ENCODE measurements around the gene HOXA4. TPM values are rescaled to one million over a fixed set of nuclear protein-coding genes. Genes with fewer than 3 reads are reported as not detected.
A peak's percentile ranks its signal among the peaks of the same experiment; 100 is the strongest.

HOXA4 gene
- total RNA-seq, 2 experiments from 2014 or later = 0.25 TPM; not detected in 1

DNA sequence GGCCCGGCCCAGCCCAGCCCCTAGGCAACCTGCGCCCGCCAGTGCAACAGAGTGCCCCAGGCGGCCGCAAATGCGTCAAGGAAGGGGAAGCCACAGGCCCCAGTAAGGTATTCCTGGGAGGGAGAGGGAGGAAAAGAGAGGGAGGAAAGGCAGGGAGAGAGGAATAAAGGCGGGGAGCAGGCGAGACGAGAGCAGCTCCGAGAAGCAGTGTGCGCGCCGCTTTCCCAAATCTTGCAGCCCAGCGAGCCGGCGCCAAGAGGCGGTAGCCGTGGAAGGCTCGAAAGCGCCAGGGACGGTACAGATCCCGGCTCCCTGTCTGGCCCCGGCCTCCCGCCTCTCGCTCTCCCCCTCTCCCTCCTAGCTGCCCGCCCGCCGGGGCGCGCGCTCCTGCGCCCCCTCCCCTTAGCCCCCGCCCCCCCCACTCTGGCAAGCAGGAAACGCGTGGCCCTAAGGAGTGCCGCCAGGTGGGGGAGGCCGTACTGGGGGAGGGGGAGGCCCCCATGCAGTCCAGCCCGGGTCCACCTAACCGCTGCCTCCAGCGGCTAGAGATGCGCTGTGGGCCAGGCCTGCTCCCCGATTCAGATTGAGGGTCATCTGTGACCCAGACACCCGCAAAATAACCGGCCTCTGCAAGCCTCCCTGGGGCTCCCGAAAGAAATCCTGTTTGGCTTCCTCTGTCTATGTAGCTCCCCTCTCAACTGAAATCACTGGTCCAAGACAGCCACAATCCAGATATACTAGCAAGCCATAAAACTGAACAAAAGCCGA, 39.3 kb upstream of the HOXA4 start:
- intact Hi-C loops (cut with micrococcal nuclease) = loop anchor here (5.0 kb wide), 2 partner anchors 32 to 72 kb away; partner anchors contain the start of genes EVX1 and HOXA13
- Mint-ChIP-seq H3K4me3 (no peak overlapping the region), H3K36me3 (ENCODE audit: low read depth) (no peaks in the 10 kb centered on the region), H3K4me1 (ENCODE audit: low read depth) (peaks cover 37% of the 10 kb centered on the region), H3K27me3 (peaks cover 72% of the 10 kb centered on the region), H3K27ac (no peak overlapping the region), H3K9me3 (no peaks in the 10 kb centered on the region)
- ATAC-seq (no peak), DNase-seq (no peak)
- TF ChIP-seq, protein P1, sequence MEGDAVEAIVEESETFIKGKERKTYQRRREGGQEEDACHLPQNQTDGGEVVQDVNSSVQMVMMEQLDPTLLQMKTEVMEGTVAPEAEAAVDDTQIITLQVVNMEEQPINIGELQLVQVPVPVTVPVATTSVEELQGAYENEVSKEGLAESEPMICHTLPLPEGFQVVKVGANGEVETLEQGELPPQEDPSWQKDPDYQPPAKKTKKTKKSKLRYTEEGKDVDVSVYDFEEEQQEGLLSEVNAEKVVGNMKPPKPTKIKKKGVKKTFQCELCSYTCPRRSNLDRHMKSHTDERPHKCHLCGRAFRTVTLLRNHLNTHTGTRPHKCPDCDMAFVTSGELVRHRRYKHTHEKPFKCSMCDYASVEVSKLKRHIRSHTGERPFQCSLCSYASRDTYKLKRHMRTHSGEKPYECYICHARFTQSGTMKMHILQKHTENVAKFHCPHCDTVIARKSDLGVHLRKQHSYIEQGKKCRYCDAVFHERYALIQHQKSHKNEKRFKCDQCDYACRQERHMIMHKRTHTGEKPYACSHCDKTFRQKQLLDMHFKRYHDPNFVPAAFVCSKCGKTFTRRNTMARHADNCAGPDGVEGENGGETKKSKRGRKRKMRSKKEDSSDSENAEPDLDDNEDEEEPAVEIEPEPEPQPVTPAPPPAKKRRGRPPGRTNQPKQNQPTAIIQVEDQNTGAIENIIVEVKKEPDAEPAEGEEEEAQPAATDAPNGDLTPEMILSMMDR (IDR thresholded peaks at IDR 0.05) = no peak
- CTCF ChIA-PET = interaction anchor here (1.1 to 10.4 kb wide), 7 partner anchors 7 to 800 kb away, joined by 3 to 61 read pairs (median 5); no protein-coding TSS in a partner anchor
- POLR2A ChIA-PET = no interaction called here

DNA sequence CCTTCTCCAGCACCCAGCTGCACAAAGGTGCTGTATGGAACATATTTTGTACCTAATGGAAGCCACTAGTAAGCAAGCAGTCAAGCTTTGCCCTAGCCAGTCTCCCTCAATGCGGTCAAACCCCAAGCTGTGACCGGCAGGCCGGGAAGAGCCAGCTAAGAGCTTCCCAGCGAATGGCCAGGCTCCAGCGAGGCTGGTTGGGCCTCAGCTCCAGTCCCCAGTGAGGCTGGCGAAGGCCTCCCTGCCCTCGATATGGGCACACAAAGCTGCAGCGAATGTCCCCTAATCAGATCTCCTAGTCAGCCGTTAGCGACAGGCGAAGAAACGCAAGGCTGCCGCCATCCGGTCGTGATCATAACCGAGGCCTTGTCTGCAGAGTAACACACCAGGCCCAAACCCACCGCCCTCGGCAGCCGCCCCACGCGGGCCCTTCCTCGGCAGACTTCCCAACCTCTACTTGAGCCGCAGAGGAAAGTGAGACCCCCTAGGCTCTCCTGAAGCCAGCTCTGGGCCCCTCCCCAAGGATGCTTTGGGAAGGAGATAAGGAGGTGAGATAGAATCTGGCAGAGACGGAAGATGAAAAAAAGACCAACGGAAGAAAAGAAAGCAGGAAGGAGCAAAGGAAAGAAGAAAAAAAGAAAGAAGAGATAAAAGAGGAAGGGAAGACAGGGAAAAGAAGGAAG, 37.8 kb upstream of the HOXA4 start:
- Mint-ChIP-seq H3K36me3 (ENCODE audit: low read depth) (no peaks in the 10 kb centered on the region), H3K4me1 (ENCODE audit: low read depth) (peaks cover 38% of the 10 kb centered on the region), H3K4me3 (no peak overlapping the region), H3K27ac (no peak overlapping the region), H3K9me3 (no peaks in the 10 kb centered on the region), H3K27me3 (peaks cover 79% of the 10 kb centered on the region)
- ChIA-PET CTCF (interaction anchor here (1.1 to 2.2 kb wide), 7 partner anchors 11 to 42 kb away, joined by 3 to 13 read pairs (median 5); no protein-coding TSS in a partner anchor), POLR2A (no interaction called here)
- intact Hi-C loops (cut with micrococcal nuclease) = loop anchor here (5.0 kb wide), 1 partner anchor 34 kb away; the partner anchor contains the start of gene HOXA13
- ATAC-seq = no peak
- DNase-seq = peak; percentile 62
- TF ChIP-seq, protein P1 (IDR thresholded peaks at IDR 0.05) = no peak

DNA sequence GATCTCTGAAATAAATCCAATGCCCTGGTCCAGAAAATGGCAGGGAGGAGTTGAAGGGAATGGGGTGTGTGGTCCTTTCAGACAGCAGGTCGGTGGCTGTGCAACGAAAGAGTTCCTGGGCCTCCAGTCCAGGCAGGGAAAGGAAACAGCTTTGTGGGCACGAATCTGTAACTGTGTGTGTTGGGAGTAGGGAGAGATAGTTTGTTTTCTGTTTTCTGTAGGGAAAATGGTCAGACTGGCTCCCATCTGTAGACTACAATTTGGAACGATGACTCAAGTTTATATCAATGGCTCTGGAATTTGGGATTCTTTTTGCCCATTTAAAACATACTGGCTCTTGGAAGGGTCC, 37.3 kb upstream of the HOXA4 start:
- TF ChIP-seq, protein P1 (IDR thresholded peaks at IDR 0.05) = no peak
- no peaks in the 10 kb centered on the region for H3K9me3 Mint-ChIP-seq
- ATAC-seq (no peak), DNase-seq (no peak)
- peaks cover 83% of the 10 kb centered on the region for H3K27me3 Mint-ChIP-seq
- intact Hi-C loops (cut with micrococcal nuclease) = loop anchor here (5.0 kb wide), 1 partner anchor 34 kb away; the partner anchor contains the start of gene HOXA13
- H3K4me3 Mint-ChIP-seq = no peak overlapping the region
- H3K27ac Mint-ChIP-seq = no peak overlapping the region
- POLR2A ChIA-PET = no interaction called here
- H3K4me1 Mint-ChIP-seq (ENCODE audit: low read depth) = peaks cover 38% of the 10 kb centered on the region
- CTCF ChIA-PET = interaction anchor here (1.1 to 1.7 kb wide), 5 partner anchors 12 to 28 kb away, joined by 3 to 7 read pairs (median 5); no protein-coding TSS in a partner anchor
- H3K36me3 Mint-ChIP-seq (ENCODE audit: low read depth) = no peaks in the 10 kb centered on the region

DNA sequence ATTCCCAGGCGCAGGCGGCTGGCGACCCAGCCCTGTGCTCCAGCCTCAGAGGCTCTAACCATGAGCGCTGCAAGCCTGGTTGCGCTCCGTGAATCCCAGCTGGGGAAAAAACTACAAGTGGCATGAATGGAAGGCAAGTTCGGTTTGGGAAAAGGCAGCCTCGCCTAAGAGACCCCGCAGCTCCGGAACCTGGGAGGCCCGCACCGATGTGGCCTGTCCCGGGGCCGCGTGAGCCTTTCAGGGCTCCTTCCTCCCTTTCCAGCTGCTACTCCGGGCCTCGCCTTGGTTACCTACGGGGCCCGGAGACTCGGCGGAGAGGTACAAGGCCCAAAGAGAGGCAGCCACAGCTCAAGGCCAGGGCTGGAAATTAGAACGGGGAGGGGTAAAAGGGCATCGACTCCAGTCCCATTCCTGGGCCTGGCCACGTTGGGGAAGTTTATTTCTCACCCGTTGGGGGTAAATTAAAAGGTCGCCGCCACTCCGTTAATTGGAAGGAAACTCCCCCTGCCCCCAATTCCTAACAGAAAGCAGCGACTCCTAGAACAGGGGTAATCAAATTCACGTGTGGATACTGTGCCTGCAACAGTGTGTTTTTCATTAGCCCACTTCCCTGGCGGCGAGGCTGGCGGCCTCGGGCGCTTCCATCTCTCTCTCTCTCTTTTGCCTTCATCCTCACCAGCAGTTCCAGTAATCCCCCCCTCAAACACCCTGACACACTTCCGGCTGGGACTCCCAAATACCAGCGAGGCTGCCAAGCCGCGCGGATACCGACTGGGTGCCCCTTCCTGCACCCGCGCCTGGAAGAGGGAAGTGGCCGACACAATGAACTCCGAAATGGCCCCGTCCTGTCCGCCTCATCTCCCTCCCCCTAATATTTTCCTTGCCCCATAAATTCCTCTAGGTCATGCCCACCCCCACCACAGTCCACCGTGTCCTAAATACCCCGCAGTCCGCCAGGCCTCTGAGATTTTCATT, 36.3 kb upstream of the HOXA4 start:
- H3K27ac Mint-ChIP-seq = no peak overlapping the region

More for the DNA sequence above, 36.3 kb upstream of the HOXA4 start:
- H3K36me3 Mint-ChIP-seq (ENCODE audit: low read depth) = no peaks in the 10 kb centered on the region
- no peaks in the 10 kb centered on the region for H3K9me3 Mint-ChIP-seq
- peaks cover 31% of the 10 kb centered on the region for H3K4me1 Mint-ChIP-seq (ENCODE audit: low read depth)
- ChIA-PET POLR2A (interaction anchor here (0.7 to 1.2 kb wide), 2 partner anchors 12 to 14 kb away, joined by 3 to 4 read pairs; partner anchors contain the start of gene HOXA3), CTCF (interaction anchor here (0.9 to 1.9 kb wide), 11 partner anchors 9 to 485 kb away, joined by 3 to 6 read pairs (median 4); partner anchors contain the start of gene EVX1)
- DNase-seq = no peak
- H3K27me3 Mint-ChIP-seq = peaks cover 86% of the 10 kb centered on the region
- no peak overlapping the region for H3K4me3 Mint-ChIP-seq
- ATAC-seq = no peak
- TF ChIP-seq, protein P1 (IDR thresholded peaks at IDR 0.05) = no peak
- intact Hi-C loops (cut with micrococcal nuclease) = loop anchor here (5.0 kb wide), 1 partner anchor 35 kb away; the partner anchor contains the start of gene HOXA13
